Neural crest cell (in vitro differentiated cells): ENCODE results near the gene TMEM109. TPM values are rescaled to one million over a fixed set of nuclear protein-coding genes. Genes with fewer than 3 reads are reported as not detected.

Experiments used
- DNase-seq: peaks from one replicate; pipeline ENCODE4 v3.0.0; 2021; ENCODE audit warnings: low read depth, mixed read lengths, low spot score
- H3K27ac Mint-ChIP-seq: one replicate; pipeline ENCODE4 v1.8.0; 2021; ENCODE audit warnings: mild to moderate bottlenecking, mixed read lengths; ENCODE audit not compliant: unreplicated experiment
- H3K27me3 Mint-ChIP-seq: 2 replicates; pipeline ENCODE4 v1.8.0; 2021; ENCODE audit warnings: low read depth, mild to moderate bottlenecking, mixed read lengths
- H3K36me3 Mint-ChIP-seq: 2 replicates; pipeline ENCODE4 v1.8.0; 2021; ENCODE audit warnings: low read depth, mild to moderate bottlenecking, mixed read lengths
- H3K4me1 Mint-ChIP-seq: 2 replicates; pipeline ENCODE4 v1.8.0; 2021; ENCODE audit warnings: mixed read lengths
- H3K4me3 Mint-ChIP-seq: one replicate; pipeline ENCODE4 v1.8.0; 2021; ENCODE audit warnings: mild to moderate bottlenecking, mixed read lengths
- H3K9me3 Mint-ChIP-seq: 2 replicates; pipeline ENCODE4 v1.8.0; 2021; ENCODE audit warnings: mixed read lengths
- CTCF ChIP-seq: fragments of 200-600 bp; sonication (generic); conservative IDR thresholded peaks from 2 replicates; pipeline ENCODE4 v1.5.0; 2021; ENCODE audit warnings: antibody characterized with exemption, mild to moderate bottlenecking
- total RNA-seq: library from RNA; stranded (reverse); gene quantifications from 2 replicates; pipeline ENCODE4 v1.2.1, GENCODE V29; 2021

The TMEM109 gene
- total RNA-seq, 1 donor from 2014 or later: 64.4 TPM

- no peak for TF ChIP-seq CTCF
- peaks cover 5% of the 10 kb centered on the region for H3K36me3 Mint-ChIP-seq
- DNase-seq: no peak
- no peaks in the 10 kb centered on the region for H3K27me3 Mint-ChIP-seq
- no peak overlapping the region for H3K27ac Mint-ChIP-seq
- H3K4me1 Mint-ChIP-seq: peaks cover 27% of the 10 kb centered on the region
- peaks cover 9% of the 10 kb centered on the region for H3K9me3 Mint-ChIP-seq
- no peak overlapping the region for H3K4me3 Mint-ChIP-seq
Measured at GRCh38 chr11:60972182-60973030, 58.4 kb downstream of the TMEM109 start.

Other genes starting within 250 kb of the TMEM109 start
- not detected in 2 replicates for gene MS4A8, start 214.5 kb upstream of the TMEM109 start, total RNA-seq
- gene MS4A18, start 189.4 kb upstream of the TMEM109 start, total RNA-seq: not detected in 2 replicates
- gene MS4A15, start 157.3 kb upstream of the TMEM109 start, total RNA-seq: not detected in 2 replicates
- not detected in 2 replicates for gene MS4A10, start 128.8 kb upstream of the TMEM109 start, total RNA-seq
- 41.6 and 44.3 TPM in 2 replicates for gene CCDC86, start 72.0 kb upstream of the TMEM109 start, total RNA-seq
- 0.16 and 0.32 TPM in 2 replicates for gene PTGDR2, start 58.2 kb upstream of the TMEM109 start, total RNA-seq
- not detected in 2 replicates for gene ZP1, start 46.6 kb upstream of the TMEM109 start, total RNA-seq
- gene PRPF19, start 7.6 kb upstream of the TMEM109 start, total RNA-seq: 183 and 189 TPM in 2 replicates
- 195 and 216 TPM in 2 replicates for gene TMEM132A, start 10.3 kb downstream of the TMEM109 start, total RNA-seq
- 7.4 and 10.4 TPM in 2 replicates for gene SLC15A3, start 38.0 kb downstream of the TMEM109 start, total RNA-seq
- gene CD6, start 57.5 kb downstream of the TMEM109 start, total RNA-seq: 0.30 and 0.39 TPM in 2 replicates
- gene CD5, start 188.3 kb downstream of the TMEM109 start, total RNA-seq: not detected in 2 replicates
- 25.8 and 26.0 TPM in 2 replicates for gene VPS37C, start 247.3 kb downstream of the TMEM109 start, total RNA-seq